ENCODE data around the gene NLRC3.

NLRC3 gene

DNA sequence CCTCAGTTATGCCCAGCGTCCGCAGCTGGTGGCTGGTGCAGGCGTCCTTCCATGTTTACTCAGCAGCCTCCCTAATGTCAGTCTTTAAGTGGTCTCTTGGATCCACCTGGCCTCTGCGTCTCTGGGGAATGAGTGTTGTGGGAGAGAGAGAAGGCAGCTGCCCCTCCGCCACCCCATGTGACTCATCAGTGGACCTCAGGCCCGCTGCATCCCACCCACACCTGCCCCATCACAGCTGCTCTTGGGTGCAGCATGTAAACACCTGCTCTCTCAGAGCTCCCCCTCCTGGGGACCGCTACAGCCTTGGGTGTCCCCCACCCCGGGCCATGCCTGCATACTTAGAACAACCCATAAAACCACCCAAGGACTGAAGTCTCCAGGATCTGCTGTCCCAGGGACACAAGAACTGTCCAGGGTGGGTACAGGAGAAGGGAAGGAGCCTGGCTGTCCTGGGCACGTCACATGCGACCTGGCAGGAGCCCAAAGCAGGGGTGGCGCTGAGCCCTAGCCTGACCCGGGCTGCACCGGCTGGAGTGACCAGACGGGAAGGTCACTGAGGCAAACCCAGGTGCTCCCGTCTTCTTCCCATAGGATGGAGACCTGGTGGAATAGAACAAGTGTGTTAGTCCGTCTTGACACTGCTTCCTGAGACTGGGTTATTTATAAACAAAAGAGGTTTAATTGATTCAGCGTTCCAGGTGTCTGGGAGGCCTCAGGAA is 86.1 kb downstream of the NLRC3 start:
- TF ChIP-seq GATA1 (IDR thresholded peaks at IDR 0.05; ENCODE audit: low read depth, low read length), result no peak
- no peak for TF ChIP-seq POLR2A (IDR thresholded peaks at IDR 0.05; ENCODE audit: low read length)
- no peak for DNase-seq

All from erythroblast (primary cell).